ENCODE measurements around the gene SLC5A1.

GRCh38 chr22:32130464-32130863, 87.4 kb downstream of the SLC5A1 start:
- TF ChIP-seq POLR2A (IDR thresholded peaks at IDR 0.05), result no peak
- no peak for TF ChIP-seq CTCF (IDR thresholded peaks at IDR 0.05)
